CD4-positive, alpha-beta T cell (primary cell): ENCODE data around the gene ARHGAP26. TPM values are rescaled to one million over a fixed set of nuclear protein-coding genes. Genes with fewer than 3 reads are reported as not detected.

Experiments
- ATAC-seq: fragments of 200-7000 bp; cut with Tn5 transposase; one replicate; pipeline ENCODE4 v1.10.0; 2022; ENCODE audit warnings: mild to moderate bottlenecking; ENCODE audit not compliant: poor library complexity
- CTCF ChIA-PET: fragments of 350-600 bp; sonication (Branson Sonifier 250); formaldehyde crosslinking; loops from one replicate; lab custom pipeline; 2021; ENCODE audit warnings: antibody characterized with exemption, inconsistent platforms; lab: Charles Lee
- POLR2A ChIA-PET: fragments of 350-600 bp; sonication (Branson Sonifier 250); formaldehyde crosslinking; loops from one replicate; lab custom pipeline; 2021; ENCODE audit warnings: antibody characterized with exemption, inconsistent platforms; lab: Charles Lee
- DNase-seq, 14 experiments: peaks; one replicate each; pipeline ENCODE4 v3.0.0-alpha.2; 2013 to 2020; ENCODE audit warnings: mixed read lengths in 2 of 14
- H3K27ac ChIP-seq, 2 donors: one replicate each; pipeline versions ENCODE4 v1.5.1 to v1.7.0; 2013; ENCODE audit warnings: low read length in 2 of 2, low read depth in 1 of 2, mild to moderate bottlenecking in 1 of 2
- H3K27me3 ChIP-seq, 2 experiments: 1 replicate in 1 of 2; 2 replicates in 1 of 2; pipeline versions ENCODE4 v1.6.1 to v1.7.0; 2013; ENCODE audit warnings: low read length in 2 of 2, control low read depth in 1 of 2, mild to moderate bottlenecking in 1 of 2, moderate library complexity in 1 of 2; ENCODE audit not compliant: insufficient read depth in 2 of 2, control insufficient read depth in 1 of 2
- H3K36me3 ChIP-seq: one replicate; pipeline ENCODE4 v1.6.1; 2013; ENCODE audit warnings: low read length, control low read depth; ENCODE audit not compliant: insufficient read depth
- H3K4me1 ChIP-seq: one replicate; pipeline ENCODE4 v1.6.1; 2013; ENCODE audit warnings: low read length, control low read depth; ENCODE audit not compliant: insufficient read depth
- H3K4me3 ChIP-seq: one replicate; pipeline ENCODE4 v1.5.1; 2013; ENCODE audit warnings: mild to moderate bottlenecking, low read length, moderate library complexity
- H3K9me3 ChIP-seq, 2 experiments: 1 replicate in 1 of 2; 2 replicates in 1 of 2; pipeline versions ENCODE4 v1.6.1 to v1.7.0; 2013; ENCODE audit warnings: low read length in 2 of 2, mild to moderate bottlenecking in 2 of 2, control low read depth in 1 of 2, moderate library complexity in 1 of 2; ENCODE audit not compliant: control insufficient read depth in 1 of 2, insufficient read depth in 1 of 2
- H3K27ac Mint-ChIP-seq: one replicate; pipeline ENCODE4 v1.8.0; 2020; ENCODE audit warnings: mixed read lengths
- H3K27me3 Mint-ChIP-seq: one replicate; pipeline ENCODE4 v1.8.0; 2021; ENCODE audit warnings: mixed read lengths
- H3K36me3 Mint-ChIP-seq: one replicate; pipeline ENCODE4 v1.8.0; 2021; ENCODE audit warnings: low read depth, mixed read lengths
- H3K4me1 Mint-ChIP-seq: one replicate; pipeline ENCODE4 v1.8.0; 2021; ENCODE audit warnings: low read depth, mixed read lengths
- H3K4me3 Mint-ChIP-seq: one replicate; pipeline ENCODE4 v1.8.0; 2020; ENCODE audit warnings: mild to moderate bottlenecking, mixed read lengths
- H3K9me3 Mint-ChIP-seq: one replicate; pipeline ENCODE4 v1.8.0; 2020; ENCODE audit warnings: mixed read lengths
- intact Hi-C, 2 experiments: fragments of 100-400 bp; cut with DNase I in 1 of 2; cut with micrococcal nuclease in 1 of 2; formaldehyde crosslinking; loops; one replicate each; pipeline versions ENCODE4 v1.15.1 to v1.9.0; 2023 to 2025; cut with DNase I, micrococcal nuclease
- total RNA-seq, 174 experiments: library from RNA in 2 of 174; stranded (reverse) in 2 of 174; gene quantifications; one replicate each; pipeline ENCODE4 v1.2.3 and lab custom pipeline; 2021 to 2026
- TF ChIP-seq, protein P1 (sequence below): fragments of 200-600 bp; IDR thresholded peaks from one replicate; pipeline ENCODE4 v1.8.0; 2022; ENCODE audit warnings: antibody characterized with exemption, mild to moderate bottlenecking

The ARHGAP26 gene
- total RNA-seq, 2 experiments from 2014 or later = 24.9 to 27.3 TPM

GRCh38 chr5:143110591-143110990 is 340.4 kb downstream of the ARHGAP26 start:
- ATAC-seq (no peak), DNase-seq (no peak)
- Histone ChIP-seq H3K27me3 (no peaks in the 10 kb centered on the region), H3K4me3 (no peak overlapping the region), H3K36me3 (no peaks in the 10 kb centered on the region), H3K27ac (no peak overlapping the region), H3K9me3 (no peaks in the 10 kb centered on the region), H3K4me1 (no peaks in the 10 kb centered on the region)
- intact Hi-C loops = no loop called here
- Mint-ChIP-seq H3K4me3 (no peak overlapping the region), H3K27me3 (no peaks in the 10 kb centered on the region), H3K27ac (no peak overlapping the region), H3K36me3 (no peaks in the 10 kb centered on the region), H3K4me1 (no peaks in the 10 kb centered on the region), H3K9me3 (no peaks in the 10 kb centered on the region)
- TF ChIP-seq, protein P1, sequence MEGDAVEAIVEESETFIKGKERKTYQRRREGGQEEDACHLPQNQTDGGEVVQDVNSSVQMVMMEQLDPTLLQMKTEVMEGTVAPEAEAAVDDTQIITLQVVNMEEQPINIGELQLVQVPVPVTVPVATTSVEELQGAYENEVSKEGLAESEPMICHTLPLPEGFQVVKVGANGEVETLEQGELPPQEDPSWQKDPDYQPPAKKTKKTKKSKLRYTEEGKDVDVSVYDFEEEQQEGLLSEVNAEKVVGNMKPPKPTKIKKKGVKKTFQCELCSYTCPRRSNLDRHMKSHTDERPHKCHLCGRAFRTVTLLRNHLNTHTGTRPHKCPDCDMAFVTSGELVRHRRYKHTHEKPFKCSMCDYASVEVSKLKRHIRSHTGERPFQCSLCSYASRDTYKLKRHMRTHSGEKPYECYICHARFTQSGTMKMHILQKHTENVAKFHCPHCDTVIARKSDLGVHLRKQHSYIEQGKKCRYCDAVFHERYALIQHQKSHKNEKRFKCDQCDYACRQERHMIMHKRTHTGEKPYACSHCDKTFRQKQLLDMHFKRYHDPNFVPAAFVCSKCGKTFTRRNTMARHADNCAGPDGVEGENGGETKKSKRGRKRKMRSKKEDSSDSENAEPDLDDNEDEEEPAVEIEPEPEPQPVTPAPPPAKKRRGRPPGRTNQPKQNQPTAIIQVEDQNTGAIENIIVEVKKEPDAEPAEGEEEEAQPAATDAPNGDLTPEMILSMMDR = no peak
- CTCF ChIA-PET = no interaction called here
- POLR2A ChIA-PET = no interaction called here

GRCh38 chr5:143111799-143112198 is 341.6 kb downstream of the ARHGAP26 start:
- intact Hi-C loops = no loop called here
- H3K27ac ChIP-seq = no peak overlapping the region
- no peak for DNase-seq

DNA sequence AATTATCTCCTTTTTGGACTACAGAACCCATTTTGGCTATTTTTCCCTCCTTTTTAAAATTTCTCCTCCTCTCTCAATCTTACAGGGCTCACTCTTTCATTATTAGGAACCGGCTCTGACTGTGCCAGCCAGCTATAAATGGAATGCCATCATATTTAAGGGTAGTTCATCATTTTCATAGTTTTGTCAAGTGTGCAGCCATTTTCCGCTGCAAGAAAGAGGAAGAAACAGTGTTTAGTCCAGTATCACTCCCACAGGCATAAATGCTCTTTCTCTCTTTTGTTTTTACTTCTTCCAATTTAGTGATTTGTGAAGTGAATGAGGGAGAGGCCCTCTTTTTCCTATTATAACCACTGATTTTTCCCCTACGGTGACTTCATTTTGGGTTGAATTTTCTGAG is 343.3 kb downstream of the ARHGAP26 start:
- Histone ChIP-seq H3K4me3 (no peak overlapping the region), H3K4me1 (no peaks in the 10 kb centered on the region), H3K36me3 (no peaks in the 10 kb centered on the region), H3K9me3 (no peaks in the 10 kb centered on the region), H3K27ac (no peak overlapping the region), H3K27me3 (no peaks in the 10 kb centered on the region)
- ATAC-seq (no peak), DNase-seq (no peak)
- Mint-ChIP-seq H3K27ac (no peak overlapping the region), H3K9me3 (no peaks in the 10 kb centered on the region), H3K36me3 (peaks cover 3% of the 10 kb centered on the region), H3K27me3 (no peaks in the 10 kb centered on the region), H3K4me1 (no peaks in the 10 kb centered on the region), H3K4me3 (no peak overlapping the region)
- intact Hi-C loops = no loop called here
- TF ChIP-seq, protein P1 = no peak
- ChIA-PET POLR2A (no interaction called here), CTCF (no interaction called here)

More at GRCh38 chr5:143111799-143112198, 341.6 kb downstream of the ARHGAP26 start:
- POLR2A ChIA-PET = no interaction called here
- Histone ChIP-seq H3K4me3 (no peak overlapping the region), H3K27me3 (no peaks in the 10 kb centered on the region), H3K9me3 (no peaks in the 10 kb centered on the region), H3K36me3 (no peaks in the 10 kb centered on the region), H3K4me1 (no peaks in the 10 kb centered on the region)
- Mint-ChIP-seq H3K9me3 (no peaks in the 10 kb centered on the region), H3K27me3 (no peaks in the 10 kb centered on the region), H3K4me3 (no peak overlapping the region), H3K4me1 (no peaks in the 10 kb centered on the region), H3K27ac (no peak overlapping the region), H3K36me3 (peaks cover 3% of the 10 kb centered on the region)
- ATAC-seq = no peak
- CTCF ChIA-PET = no interaction called here
- TF ChIP-seq, protein P1 = no peak
